Body of pancreas (tissue), 4 donors: Measurements from ENCODE around the gene KCP. TPM values are rescaled to one million over a fixed set of nuclear protein-coding genes. Genes with fewer than 3 reads are reported as not detected.

Source experiments
- ATAC-seq: fragments of 150-250 bp; one replicate; pipeline ENCODE4 v1.9.1; 2016
- DNase-seq, 4 donors: peaks; one replicate each; pipeline ENCODE4 v3.0.0-alpha.2; 2019
- H3K27ac ChIP-seq, 4 donors: fragments of 200-600 bp; sonication (generic); 1 replicate in 3 of 4; 2 replicates in 1 of 4; pipeline versions ENCODE4 v1.5.1 to v1.6.1; 2016 to 2019; ENCODE audit warnings: mild to moderate bottlenecking in 1 of 4, mixed read lengths in 1 of 4, moderate library complexity in 1 of 4
- H3K27me3 ChIP-seq, 2 donors: fragments of 200-600 bp; sonication (generic); one replicate each; pipeline ENCODE4 v1.6.0; 2016; ENCODE audit warnings: mild to moderate bottlenecking in 1 of 2
- H3K36me3 ChIP-seq, 2 donors: fragments of 200-600 bp; sonication (generic); replicated peaks in 1 of 2; 2 replicates each; pipeline ENCODE4 v1.5.1; 2016; ENCODE audit warnings: low read depth in 2 of 2; ENCODE audit not compliant: insufficient read depth in 1 of 2
- H3K4me1 ChIP-seq: fragments of 200-600 bp; sonication (generic); one replicate; pipeline ENCODE4 v1.6.0; 2016
- H3K4me3 ChIP-seq, 2 donors: fragments of 200-600 bp; sonication (generic); 1 replicate in 1 of 2; 2 replicates in 1 of 2; pipeline ENCODE4 v1.5.1; 2016 to 2019
- H3K9me3 ChIP-seq, 3 donors: fragments of 200-600 bp; sonication (generic); 1 replicate in 2 of 3; 2 replicates in 1 of 3; pipeline ENCODE4 v1.5.1; 2016
- POLR2A ChIP-seq, 3 donors: fragments of 450-650 bp; IDR thresholded peaks; one replicate each; pipeline ENCODE4 v1.6.1; 2016; ENCODE audit warnings: antibody characterized with exemption in 3 of 3, mild to moderate bottlenecking in 2 of 3
- WGBS, 2 donors: methylation state at CpG; one replicate each; pipeline ENCODE4 v1.1.5; 2017; 5-methylcytosine and 5-hydroxymethylcytosine counted together
- intact Hi-C: fragments of 100-400 bp; cut with DNase I; formaldehyde crosslinking; loops from one replicate; pipeline ENCODE4 v1.15.1; 2023
- total RNA-seq, 2 donors: library from RNA; depleted of rRNA; stranded (reverse); fragments of >200 nt; gene quantifications; one replicate each; pipeline ENCODE4 v1.1.0, GENCODE V29; 2016
- TF ChIP-seq, protein P1 (sequence below), 7 experiments: fragments of 450-650 bp in 4 of 7; fragments of 200-600 bp in 3 of 7; sonication (generic) in 3 of 7; IDR thresholded peaks; one replicate each; pipeline ENCODE4 v1.5.1; 2016 to 2019; ENCODE audit warnings: antibody characterized with exemption in 7 of 7

KCP gene
- total RNA-seq, 2 donors from 2014 or later: 0.33 TPM; not detected in 1

DNA sequence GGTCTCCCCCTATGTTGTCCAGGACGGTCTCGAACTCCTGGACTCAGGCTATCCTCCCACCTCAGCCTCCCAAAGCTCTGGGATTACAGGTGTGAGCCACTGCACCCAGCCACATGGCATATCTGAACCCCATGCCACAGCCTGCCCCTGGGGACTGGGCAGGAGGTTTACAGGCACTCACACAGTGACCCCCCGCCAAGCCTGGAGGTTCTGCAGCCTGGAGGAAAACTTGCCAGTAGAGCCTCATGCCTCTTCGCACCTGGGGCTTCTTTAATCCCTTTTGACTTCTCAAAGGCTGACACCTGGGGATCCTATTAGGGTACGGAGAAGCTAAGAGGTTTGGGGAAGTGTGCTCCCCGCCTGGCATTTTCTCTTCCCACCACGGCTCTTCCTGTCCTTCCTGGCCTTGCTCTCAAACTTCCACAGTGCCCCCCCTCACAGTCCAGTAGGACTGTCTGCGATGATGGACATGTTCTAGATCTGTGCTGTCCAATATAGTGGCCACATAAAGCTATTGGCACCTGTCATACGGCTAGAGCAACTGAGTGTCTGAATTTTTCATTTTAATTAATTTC is 11.4 kb upstream of the KCP start:
- ATAC-seq (no peak), DNase-seq (no peak)
- Histone ChIP-seq H3K27me3 (no peaks in the 10 kb centered on the region), H3K4me1 (peaks cover 6% of the 10 kb centered on the region), H3K4me3 (no peak overlapping the region), H3K9me3 (no peaks in the 10 kb centered on the region), H3K36me3 (no peaks in the 10 kb centered on the region), H3K27ac (no peak overlapping the region)
- intact Hi-C loops: no loop called here
- TF ChIP-seq POLR2A (IDR thresholded peaks at IDR 0.05): no peak
- TF ChIP-seq, protein P1, sequence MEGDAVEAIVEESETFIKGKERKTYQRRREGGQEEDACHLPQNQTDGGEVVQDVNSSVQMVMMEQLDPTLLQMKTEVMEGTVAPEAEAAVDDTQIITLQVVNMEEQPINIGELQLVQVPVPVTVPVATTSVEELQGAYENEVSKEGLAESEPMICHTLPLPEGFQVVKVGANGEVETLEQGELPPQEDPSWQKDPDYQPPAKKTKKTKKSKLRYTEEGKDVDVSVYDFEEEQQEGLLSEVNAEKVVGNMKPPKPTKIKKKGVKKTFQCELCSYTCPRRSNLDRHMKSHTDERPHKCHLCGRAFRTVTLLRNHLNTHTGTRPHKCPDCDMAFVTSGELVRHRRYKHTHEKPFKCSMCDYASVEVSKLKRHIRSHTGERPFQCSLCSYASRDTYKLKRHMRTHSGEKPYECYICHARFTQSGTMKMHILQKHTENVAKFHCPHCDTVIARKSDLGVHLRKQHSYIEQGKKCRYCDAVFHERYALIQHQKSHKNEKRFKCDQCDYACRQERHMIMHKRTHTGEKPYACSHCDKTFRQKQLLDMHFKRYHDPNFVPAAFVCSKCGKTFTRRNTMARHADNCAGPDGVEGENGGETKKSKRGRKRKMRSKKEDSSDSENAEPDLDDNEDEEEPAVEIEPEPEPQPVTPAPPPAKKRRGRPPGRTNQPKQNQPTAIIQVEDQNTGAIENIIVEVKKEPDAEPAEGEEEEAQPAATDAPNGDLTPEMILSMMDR (IDR thresholded peaks at IDR 0.05): no peak
- 72 to 82% methylated on average over 9 of the region's 9 CpGs for WGBS, 2 donors

DNA sequence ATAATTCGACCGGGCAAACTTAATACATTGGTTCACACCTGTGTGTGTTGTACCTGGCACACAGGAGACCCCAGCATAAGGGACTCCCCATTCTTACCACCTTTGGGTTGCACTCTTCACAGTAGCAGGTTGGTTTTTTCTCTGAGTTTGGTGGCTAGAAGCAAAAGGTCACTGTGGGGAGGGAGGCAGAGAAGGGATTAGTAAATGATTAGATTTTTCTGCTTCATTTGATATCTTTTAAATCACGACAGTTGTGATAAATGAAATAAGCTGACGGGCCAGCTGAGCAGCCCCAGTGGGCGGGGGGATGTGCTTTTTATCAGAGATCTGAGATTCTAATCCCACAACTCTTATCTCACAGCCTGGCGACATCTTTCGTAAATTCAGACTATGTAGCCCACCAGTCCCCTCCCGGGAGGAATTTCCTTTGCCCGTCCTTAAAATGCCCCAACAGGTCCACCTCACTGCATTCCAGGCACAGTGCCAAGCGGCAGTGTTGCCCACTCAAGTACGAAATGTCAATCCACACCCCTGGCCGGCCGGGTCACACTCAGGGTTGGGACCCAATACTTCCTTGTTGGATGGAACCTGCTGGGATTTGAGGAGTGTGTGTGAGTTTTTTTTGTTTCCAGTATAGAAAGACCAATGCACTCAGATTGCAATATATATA is 10.5 kb upstream of the KCP start:
- no peak overlapping the region for H3K27ac ChIP-seq
- no peak for DNase-seq

DNA sequence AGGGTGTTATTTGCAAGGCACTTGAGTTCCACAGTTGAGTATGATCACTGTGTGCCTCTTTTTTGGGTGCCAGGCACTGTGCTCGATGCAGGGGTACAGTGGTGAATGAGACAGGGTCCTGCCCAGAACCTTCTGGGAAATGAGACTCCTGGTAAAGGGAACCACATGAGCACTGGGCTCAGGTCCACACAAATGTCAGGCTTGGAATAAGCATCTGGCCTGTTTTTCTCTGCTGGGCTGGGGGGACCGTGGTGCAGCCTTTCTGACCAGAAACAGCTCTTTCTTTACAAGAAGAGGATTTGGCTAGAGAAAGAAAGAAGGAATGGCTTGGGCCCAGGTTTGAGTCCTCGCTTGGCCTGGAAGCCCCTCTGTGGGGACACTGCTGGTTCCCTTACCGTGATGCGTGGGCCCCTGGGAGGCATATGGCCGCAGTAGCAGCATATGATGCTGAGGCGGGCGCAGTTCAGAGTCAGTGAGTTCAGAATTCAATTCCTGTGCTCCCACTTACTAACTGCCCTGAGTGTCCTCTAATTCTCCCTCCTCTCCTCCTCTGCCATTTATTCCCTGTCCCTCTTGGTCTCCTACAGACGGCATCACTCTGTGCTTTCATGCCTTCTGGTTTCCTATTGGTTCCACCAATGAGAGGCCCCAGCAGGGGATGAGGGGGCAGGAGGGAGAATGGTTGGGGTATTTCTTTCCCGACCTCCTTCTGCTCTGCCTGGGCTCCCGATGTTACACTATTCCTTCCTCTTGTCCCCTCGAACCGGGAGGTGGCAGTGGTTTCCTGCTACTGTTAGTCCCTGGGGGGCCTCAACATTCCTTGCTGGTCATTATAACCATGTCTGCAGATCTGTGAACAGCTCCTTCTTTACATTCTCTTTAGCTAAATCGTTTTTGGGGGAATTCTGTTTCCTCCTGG is 9.6 kb upstream of the KCP start:
- intact Hi-C loops: no loop called here
- Histone ChIP-seq H3K27ac (no peak overlapping the region), H3K27me3 (no peaks in the 10 kb centered on the region), H3K4me3 (no peak overlapping the region), H3K36me3 (no peaks in the 10 kb centered on the region), H3K9me3 (no peaks in the 10 kb centered on the region), H3K4me1 (peaks cover 6% of the 10 kb centered on the region)
- no peak for DNase-seq
- ATAC-seq: peak; percentile 45
- WGBS, 2 donors: 57 to 64% methylated on average over 14 of the region's 14 CpGs
- no peak for TF ChIP-seq POLR2A (IDR thresholded peaks at IDR 0.05)
- TF ChIP-seq, protein P1 (IDR thresholded peaks at IDR 0.05): no peak

More for the DNA sequence above, 10.5 kb upstream of the KCP start:
- Histone ChIP-seq H3K4me3 (no peak overlapping the region), H3K36me3 (no peaks in the 10 kb centered on the region), H3K9me3 (no peaks in the 10 kb centered on the region), H3K27me3 (no peaks in the 10 kb centered on the region), H3K4me1 (peaks cover 6% of the 10 kb centered on the region)
- ATAC-seq: peak; percentile 21
- 18 to 21% methylated on average over 13 of the region's 13 CpGs for WGBS, 2 donors
- TF ChIP-seq, protein P1 (IDR thresholded peaks at IDR 0.05): no peak
- intact Hi-C loops: no loop called here

DNA sequence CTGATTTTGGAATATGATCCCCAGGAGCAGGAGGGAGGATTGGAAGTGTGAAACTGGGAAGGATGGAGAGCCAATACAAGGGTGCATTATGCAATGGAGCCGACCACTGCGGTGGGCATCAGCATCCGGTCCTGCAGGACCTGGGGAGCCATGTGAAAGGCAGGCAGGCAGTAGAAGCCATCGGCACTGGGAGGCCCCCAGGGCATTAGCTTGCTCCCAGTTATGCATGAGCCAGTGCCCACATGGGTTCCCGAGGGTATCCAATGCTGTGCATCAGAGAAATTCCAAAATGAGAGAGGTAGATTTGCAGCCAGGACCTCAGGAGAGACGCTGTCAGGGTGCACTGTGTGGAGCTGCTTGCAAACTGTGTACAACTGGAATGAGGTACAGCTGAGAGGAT is 8.7 kb upstream of the KCP start:
- DNase-seq (no peak), ATAC-seq (no peak)
- H3K4me1 ChIP-seq: peaks cover 6% of the 10 kb centered on the region
- TF ChIP-seq, protein P1 (IDR thresholded peaks at IDR 0.05): no peak
- TF ChIP-seq POLR2A (IDR thresholded peaks at IDR 0.05): no peak
- no peak overlapping the region for H3K27ac ChIP-seq
- H3K27me3 ChIP-seq: peaks cover 0 to 6% of the 10 kb centered on the region in 2 donors
- intact Hi-C loops: no loop called here
- H3K36me3 ChIP-seq: no peaks in the 10 kb centered on the region
- 67 to 76% methylated on average over 5 to 6 of the region's 6 CpGs for WGBS, 2 donors
- no peaks in the 10 kb centered on the region for H3K9me3 ChIP-seq
- no peak overlapping the region for H3K4me3 ChIP-seq
